ENCODE results near the gene CCNY. TPM values are rescaled to one million over a fixed set of nuclear protein-coding genes. Genes with fewer than 3 reads are reported as not detected.

CCNY gene
- total RNA-seq, 1 experiment from 2014 or later, result 122 TPM

DNA sequence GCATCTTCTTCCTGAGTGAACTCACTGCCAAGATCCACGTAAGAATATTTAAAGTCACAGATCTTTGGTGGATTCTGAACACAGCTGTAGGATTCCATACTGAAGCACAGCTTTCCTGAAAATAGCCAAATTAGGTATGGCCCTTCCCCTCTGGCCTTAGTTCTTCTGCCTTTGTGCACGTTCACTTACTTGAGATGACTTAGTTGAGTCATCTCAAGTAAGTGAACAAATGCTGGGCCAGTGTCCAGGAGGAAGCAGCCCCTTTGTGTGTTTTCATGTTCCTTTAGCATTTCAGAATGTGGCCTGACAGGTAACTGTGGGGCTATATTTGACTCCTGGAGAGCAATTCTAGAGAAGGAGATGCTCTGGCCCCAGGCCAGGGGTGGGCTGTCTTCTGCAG is 51.5 kb downstream of the CCNY start:
- H3K27me3 Mint-ChIP-seq (ENCODE audit: insufficient read depth, unreplicated experiment), result no peaks in the 10 kb centered on the region
- peaks cover 25% of the 10 kb centered on the region for H3K36me3 Mint-ChIP-seq (ENCODE audit: insufficient read depth, unreplicated experiment)
- intact Hi-C loops (cut with micrococcal nuclease; ENCODE audit: unreplicated experiment), result no loop called here
- H3K9me3 Mint-ChIP-seq (ENCODE audit: unreplicated experiment), result peaks cover 17% of the 10 kb centered on the region
- Histone ChIP-seq H3K4me3 (ENCODE audit: low read depth, low read length) (no peak overlapping the region), H3K9me3 (peaks cover 20% of the 10 kb centered on the region), H3K4me1 (peaks cover 26% of the 10 kb centered on the region), H3K36me3 (ENCODE audit: control insufficient read depth, insufficient read depth, low read length) (no peaks in the 10 kb centered on the region; the same call in 1 of the 2 replicates), H3K27me3 (replicated peaks; ENCODE audit: control insufficient read depth, insufficient read depth, low read length) (no peaks in the 10 kb centered on the region)
- BruUV-seq (replicated peaks), result no TSS peak
- TF ChIP-seq, protein P1, sequence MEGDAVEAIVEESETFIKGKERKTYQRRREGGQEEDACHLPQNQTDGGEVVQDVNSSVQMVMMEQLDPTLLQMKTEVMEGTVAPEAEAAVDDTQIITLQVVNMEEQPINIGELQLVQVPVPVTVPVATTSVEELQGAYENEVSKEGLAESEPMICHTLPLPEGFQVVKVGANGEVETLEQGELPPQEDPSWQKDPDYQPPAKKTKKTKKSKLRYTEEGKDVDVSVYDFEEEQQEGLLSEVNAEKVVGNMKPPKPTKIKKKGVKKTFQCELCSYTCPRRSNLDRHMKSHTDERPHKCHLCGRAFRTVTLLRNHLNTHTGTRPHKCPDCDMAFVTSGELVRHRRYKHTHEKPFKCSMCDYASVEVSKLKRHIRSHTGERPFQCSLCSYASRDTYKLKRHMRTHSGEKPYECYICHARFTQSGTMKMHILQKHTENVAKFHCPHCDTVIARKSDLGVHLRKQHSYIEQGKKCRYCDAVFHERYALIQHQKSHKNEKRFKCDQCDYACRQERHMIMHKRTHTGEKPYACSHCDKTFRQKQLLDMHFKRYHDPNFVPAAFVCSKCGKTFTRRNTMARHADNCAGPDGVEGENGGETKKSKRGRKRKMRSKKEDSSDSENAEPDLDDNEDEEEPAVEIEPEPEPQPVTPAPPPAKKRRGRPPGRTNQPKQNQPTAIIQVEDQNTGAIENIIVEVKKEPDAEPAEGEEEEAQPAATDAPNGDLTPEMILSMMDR (IDR thresholded peaks at IDR 0.05; ENCODE audit: insufficient read depth in 1 of 2, low read depth in 1 of 2, low read length in 1 of 2, severe bottlenecking in 1 of 2, unreplicated experiment in 1 of 2), result no peak
- no peak for DNase-seq
- no peak overlapping the region for H3K27ac Mint-ChIP-seq (ENCODE audit: unreplicated experiment)
- ChIA-PET POLR2A (no interaction called here), CTCF (no interaction called here)
- peaks cover 33% of the 10 kb centered on the region for H3K4me1 Mint-ChIP-seq (ENCODE audit: low read depth, unreplicated experiment)
- H3K4me3 Mint-ChIP-seq (ENCODE audit: unreplicated experiment), result no peak overlapping the region

DNA sequence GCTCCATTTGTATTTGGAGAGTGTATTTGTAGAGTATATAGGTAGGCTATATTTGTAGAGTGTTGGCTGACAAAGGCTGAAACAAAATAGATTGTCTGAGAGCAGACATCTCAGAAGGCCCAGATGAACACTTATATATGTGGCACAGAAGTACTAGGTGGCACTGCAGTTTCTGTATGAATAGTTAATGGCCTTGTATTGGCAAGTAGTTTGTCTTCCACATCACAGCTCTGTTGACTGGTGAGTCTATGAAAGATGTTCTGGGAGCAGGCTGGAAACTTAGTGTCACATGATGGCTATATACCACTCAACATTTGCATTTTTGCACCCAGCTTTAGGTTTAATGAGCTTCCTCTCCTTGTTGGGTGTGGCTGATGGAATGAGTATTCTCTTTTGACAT is 51.9 kb downstream of the CCNY start:
- no peak overlapping the region for H3K27ac Mint-ChIP-seq (ENCODE audit: unreplicated experiment)
- POLR2A ChIA-PET, result no interaction called here
- BruUV-seq (replicated peaks), result no TSS peak

DNA sequence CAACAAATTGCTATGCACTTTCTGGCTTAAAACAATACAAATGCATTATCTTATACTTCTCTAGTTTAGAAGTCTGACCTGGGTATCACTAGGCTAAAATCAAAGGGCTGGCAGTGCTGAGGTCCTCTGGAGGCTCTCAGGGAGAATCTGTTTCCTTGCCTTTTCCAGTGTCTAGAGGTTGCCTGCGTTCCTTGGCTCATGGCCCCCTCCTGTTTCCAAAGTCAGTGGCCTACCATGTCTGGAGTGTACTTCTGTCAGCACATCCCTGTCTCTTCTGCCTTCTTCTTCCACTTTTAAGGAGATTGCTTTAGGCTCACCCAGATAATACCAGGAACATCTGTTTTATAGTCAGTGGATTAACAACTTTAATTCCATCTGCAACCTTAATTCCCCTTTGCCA is 52.4 kb downstream of the CCNY start:
- H3K36me3 ChIP-seq (ENCODE audit: control insufficient read depth, insufficient read depth, low read length), result no peaks in the 10 kb centered on the region; the same call in 1 of the 2 replicates
- no peak overlapping the region for H3K4me3 ChIP-seq (ENCODE audit: low read depth, low read length)
- intact Hi-C loops (cut with micrococcal nuclease; ENCODE audit: unreplicated experiment), result no loop called here
- H3K27me3 ChIP-seq (replicated peaks; ENCODE audit: control insufficient read depth, insufficient read depth, low read length), result no peaks in the 10 kb centered on the region
- H3K27me3 Mint-ChIP-seq (ENCODE audit: insufficient read depth, unreplicated experiment), result no peaks in the 10 kb centered on the region
- peaks cover 40% of the 10 kb centered on the region for H3K4me1 Mint-ChIP-seq (ENCODE audit: low read depth, unreplicated experiment)
- ChIA-PET POLR2A (no interaction called here), CTCF (interaction anchor here (0.6 kb wide), 1 partner anchor 21 kb away, joined by 3 read pairs; no protein-coding TSS in a partner anchor)
- no peak overlapping the region for H3K27ac Mint-ChIP-seq (ENCODE audit: unreplicated experiment)
- H3K9me3 Mint-ChIP-seq (ENCODE audit: unreplicated experiment), result peaks cover 17% of the 10 kb centered on the region
- TF ChIP-seq, protein P1 (IDR thresholded peaks at IDR 0.05; ENCODE audit: insufficient read depth in 1 of 2, low read depth in 1 of 2, low read length in 1 of 2, severe bottlenecking in 1 of 2, unreplicated experiment in 1 of 2), result no peak
- peaks cover 30% of the 10 kb centered on the region for H3K36me3 Mint-ChIP-seq (ENCODE audit: insufficient read depth, unreplicated experiment)
- peaks cover 17% of the 10 kb centered on the region for H3K4me1 ChIP-seq
- BruUV-seq (replicated peaks), result no TSS peak
- H3K9me3 ChIP-seq, result peaks cover 20% of the 10 kb centered on the region
- DNase-seq, result no peak
- H3K4me3 Mint-ChIP-seq (ENCODE audit: unreplicated experiment), result no peak overlapping the region

More for the DNA sequence above, 51.9 kb downstream of the CCNY start:
- peaks cover 17% of the 10 kb centered on the region for H3K9me3 Mint-ChIP-seq (ENCODE audit: unreplicated experiment)
- CTCF ChIA-PET, result no interaction called here
- no peaks in the 10 kb centered on the region for H3K27me3 Mint-ChIP-seq (ENCODE audit: insufficient read depth, unreplicated experiment)
- H3K4me3 Mint-ChIP-seq (ENCODE audit: unreplicated experiment), result no peak overlapping the region
- H3K4me1 Mint-ChIP-seq (ENCODE audit: low read depth, unreplicated experiment), result peaks cover 38% of the 10 kb centered on the region
- H3K4me1 ChIP-seq, result peaks cover 22% of the 10 kb centered on the region
- no peaks in the 10 kb centered on the region for H3K27me3 ChIP-seq (replicated peaks; ENCODE audit: control insufficient read depth, insufficient read depth, low read length)
- H3K9me3 ChIP-seq, result peaks cover 20% of the 10 kb centered on the region
- H3K36me3 Mint-ChIP-seq (ENCODE audit: insufficient read depth, unreplicated experiment), result peaks cover 30% of the 10 kb centered on the region
- DNase-seq, result no peak
- H3K36me3 ChIP-seq (ENCODE audit: control insufficient read depth, insufficient read depth, low read length), result no peaks in the 10 kb centered on the region; the same call in 1 of the 2 replicates
- H3K4me3 ChIP-seq (ENCODE audit: low read depth, low read length), result no peak overlapping the region
- intact Hi-C loops (cut with micrococcal nuclease; ENCODE audit: unreplicated experiment), result no loop called here
- TF ChIP-seq, protein P1 (IDR thresholded peaks at IDR 0.05; ENCODE audit: insufficient read depth in 1 of 2, low read depth in 1 of 2, low read length in 1 of 2, severe bottlenecking in 1 of 2, unreplicated experiment in 1 of 2), result no peak

Data from Caco-2 (cell line).